Measurements from ENCODE around the gene GLUD1. TPM values are rescaled to one million over a fixed set of nuclear protein-coding genes. Genes with fewer than 3 reads are reported as not detected.
"Not testable (repeated sequence)": the region's sequence is repeated elsewhere in the genome, so short reads cannot be mapped to it uniquely, and the experiment has no call there.

GLUD1 gene
- total RNA-seq = 100 to 1,000 TPM; 166 to 168 TPM

- DNase-seq = peak; percentile 93
- intact Hi-C loops (cut with micrococcal nuclease) = loop anchor here (1.0 to 10.0 kb wide), 8 partner anchors 10 to 724 kb away; partner anchors contain the start of genes ATAD1 and BMPR1A
- H3K4me1 Mint-ChIP-seq (ENCODE audit: low read depth) = peaks cover 42% of the 10 kb centered on the region
- no peaks in the 10 kb centered on the region for H3K9me3 Mint-ChIP-seq
- peak within 1 kb of the TSS; percentile 92 for H3K27ac Mint-ChIP-seq
- H3K36me3 Mint-ChIP-seq (ENCODE audit: low read depth) = peaks cover 27% of the 10 kb centered on the region
- no peaks in the 10 kb centered on the region for H3K27me3 Mint-ChIP-seq (ENCODE audit: low read depth)
- CTCF ChIA-PET = no interaction called here
- H3K4me3 Mint-ChIP-seq = peak within 1 kb of the TSS; percentile 96
These were observed at the start of gene GLUD1, which contains the start of gene SHLD2 for GRCh38 chr10:87094373-87095235. TSS of gene GLUD1 (minus strand) at chr10:87094843. CDS start at chr10:87094769, 74 bp downstream. TSS of gene SHLD2 (plus strand) at chr10:87095206. CDS start at chr10:87151355, 56,149 bp downstream.

- H3K4me3 Mint-ChIP-seq; intact Hi-C loops (cut with micrococcal nuclease); H3K4me1 Mint-ChIP-seq (ENCODE audit: low read depth); DNase-seq; H3K9me3 Mint-ChIP-seq; H3K27ac Mint-ChIP-seq; H3K36me3 Mint-ChIP-seq (ENCODE audit: low read depth); H3K27me3 Mint-ChIP-seq (ENCODE audit: low read depth): not testable (repeated sequence)
- CTCF ChIA-PET = interaction anchor here (0.6 kb wide), 1 partner anchor 388 kb away, joined by 7 read pairs; no protein-coding TSS in a partner anchor
These were observed 48.4 kb upstream of the GLUD1 start for GRCh38 chr10:87143109-87143418.

- CTCF ChIA-PET; H3K4me3 Mint-ChIP-seq; H3K27ac Mint-ChIP-seq; H3K27me3 Mint-ChIP-seq (ENCODE audit: low read depth); intact Hi-C loops (cut with micrococcal nuclease); H3K9me3 Mint-ChIP-seq; DNase-seq; H3K36me3 Mint-ChIP-seq (ENCODE audit: low read depth); H3K4me1 Mint-ChIP-seq (ENCODE audit: low read depth): not testable (repeated sequence)
These were observed 47.8 kb upstream of the GLUD1 start for GRCh38 chr10:87142230-87143108.

GRCh38 chr10:87137478-87137877 is 42.8 kb upstream of the GLUD1 start:
- Mint-ChIP-seq H3K36me3 (ENCODE audit: low read depth) (peaks cover 27% of the 10 kb centered on the region), H3K9me3 (peaks cover 13% of the 10 kb centered on the region)
- intact Hi-C loops (cut with micrococcal nuclease); DNase-seq; H3K4me3 Mint-ChIP-seq; CTCF ChIA-PET; H3K27me3 Mint-ChIP-seq (ENCODE audit: low read depth); H3K27ac Mint-ChIP-seq; H3K4me1 Mint-ChIP-seq (ENCODE audit: low read depth): not testable (repeated sequence)

GRCh38 chr10:87134440-87134839 is 39.8 kb upstream of the GLUD1 start:
- H3K4me1 Mint-ChIP-seq (ENCODE audit: low read depth); H3K4me3 Mint-ChIP-seq; DNase-seq; H3K27ac Mint-ChIP-seq; CTCF ChIA-PET; H3K27me3 Mint-ChIP-seq (ENCODE audit: low read depth); intact Hi-C loops (cut with micrococcal nuclease): not testable (repeated sequence)
- Mint-ChIP-seq H3K9me3 (peaks cover 13% of the 10 kb centered on the region), H3K36me3 (ENCODE audit: low read depth) (peaks cover 30% of the 10 kb centered on the region)

- Mint-ChIP-seq H3K9me3 (peaks cover 13% of the 10 kb centered on the region), H3K36me3 (ENCODE audit: low read depth) (peaks cover 30% of the 10 kb centered on the region)
- H3K4me1 Mint-ChIP-seq (ENCODE audit: low read depth); CTCF ChIA-PET; DNase-seq; H3K27ac Mint-ChIP-seq; H3K4me3 Mint-ChIP-seq; H3K27me3 Mint-ChIP-seq (ENCODE audit: low read depth); intact Hi-C loops (cut with micrococcal nuclease): not testable (repeated sequence)
These were observed 39.3 kb upstream of the GLUD1 start for GRCh38 chr10:87133936-87134335.

- intact Hi-C loops (cut with micrococcal nuclease); H3K27ac Mint-ChIP-seq; H3K4me1 Mint-ChIP-seq (ENCODE audit: low read depth); H3K27me3 Mint-ChIP-seq (ENCODE audit: low read depth); H3K4me3 Mint-ChIP-seq; CTCF ChIA-PET; DNase-seq; H3K9me3 Mint-ChIP-seq: not testable (repeated sequence)
- peaks cover 23% of the 10 kb centered on the region for H3K36me3 Mint-ChIP-seq (ENCODE audit: low read depth)
These were observed 37.5 kb upstream of the GLUD1 start for GRCh38 chr10:87132176-87132575.

GRCh38 chr10:87127607-87128156 is 33.0 kb upstream of the GLUD1 start:
- CTCF ChIA-PET; H3K27ac Mint-ChIP-seq; H3K4me1 Mint-ChIP-seq (ENCODE audit: low read depth); H3K27me3 Mint-ChIP-seq (ENCODE audit: low read depth); DNase-seq; H3K9me3 Mint-ChIP-seq; intact Hi-C loops (cut with micrococcal nuclease); H3K36me3 Mint-ChIP-seq (ENCODE audit: low read depth); H3K4me3 Mint-ChIP-seq: not testable (repeated sequence)

GRCh38 chr10:87127048-87127447 is 32.4 kb upstream of the GLUD1 start:
- CTCF ChIA-PET; H3K36me3 Mint-ChIP-seq (ENCODE audit: low read depth); H3K9me3 Mint-ChIP-seq; H3K27ac Mint-ChIP-seq; H3K4me1 Mint-ChIP-seq (ENCODE audit: low read depth); H3K27me3 Mint-ChIP-seq (ENCODE audit: low read depth); intact Hi-C loops (cut with micrococcal nuclease); H3K4me3 Mint-ChIP-seq; DNase-seq: not testable (repeated sequence)

GRCh38 chr10:87123351-87123750 is 28.7 kb upstream of the GLUD1 start:
- CTCF ChIA-PET; H3K36me3 Mint-ChIP-seq (ENCODE audit: low read depth); H3K27ac Mint-ChIP-seq: not testable (repeated sequence)

GRCh38 chr10:87119029-87119428 is 24.4 kb upstream of the GLUD1 start:
- H3K4me1 Mint-ChIP-seq (ENCODE audit: low read depth); DNase-seq; H3K9me3 Mint-ChIP-seq; H3K36me3 Mint-ChIP-seq (ENCODE audit: low read depth); CTCF ChIA-PET; intact Hi-C loops (cut with micrococcal nuclease); H3K4me3 Mint-ChIP-seq; H3K27ac Mint-ChIP-seq; H3K27me3 Mint-ChIP-seq (ENCODE audit: low read depth): not testable (repeated sequence)

More at GRCh38 chr10:87123351-87123750, 28.7 kb upstream of the GLUD1 start:
- H3K27me3 Mint-ChIP-seq (ENCODE audit: low read depth); H3K4me1 Mint-ChIP-seq (ENCODE audit: low read depth); H3K4me3 Mint-ChIP-seq; DNase-seq; H3K9me3 Mint-ChIP-seq; intact Hi-C loops (cut with micrococcal nuclease): not testable (repeated sequence)

- H3K27me3 Mint-ChIP-seq (ENCODE audit: low read depth); intact Hi-C loops (cut with micrococcal nuclease); H3K27ac Mint-ChIP-seq; H3K36me3 Mint-ChIP-seq (ENCODE audit: low read depth); CTCF ChIA-PET; H3K4me3 Mint-ChIP-seq; DNase-seq; H3K9me3 Mint-ChIP-seq; H3K4me1 Mint-ChIP-seq (ENCODE audit: low read depth): not testable (repeated sequence)
These were observed 23.5 kb upstream of the GLUD1 start for GRCh38 chr10:87118122-87118521.

Measured in activated naive CD4-positive, alpha-beta T cell treated with anti-CD3 and anti-CD28 coated beads for 36 hours (primary cell).